Stimulated activated naive CD8-positive, alpha-beta T cell treated with anti-CD3 and anti-CD28 coated beads, Interleukin-15, Interleukin-2, amounts not matched to agents 100 U/mL and 50 U/mL, for 24 hours (primary cell): Measurements from ENCODE around the gene SCO1.

ENCODE experiments used
- ATAC-seq: fragments of 150-1000 bp; cut with Tn5 transposase; one replicate; pipeline ENCODE4 v1.10.0; 2021
- DNase-seq: peaks from one replicate; pipeline ENCODE4 v3.0.0; 2021

The SCO1 gene

GRCh38 chr17:10653987-10654386 lies 43.3 kb downstream of the SCO1 start:
- ATAC-seq (no peak), DNase-seq (no peak)

- DNase-seq (peak; percentile 12), ATAC-seq (peak; percentile 67)
These were observed 44.2 kb downstream of the SCO1 start for GRCh38 chr17:10652984-10653659.

GRCh38 chr17:10651927-10652326 lies 45.4 kb downstream of the SCO1 start:
- DNase-seq (no peak), ATAC-seq (no peak)

- DNase-seq, result no peak
- no peak for ATAC-seq
These were observed 47.7 kb downstream of the SCO1 start for GRCh38 chr17:10649602-10650001.

GRCh38 chr17:10648956-10649355 lies 48.4 kb downstream of the SCO1 start:
- DNase-seq (no peak), ATAC-seq (no peak)

- ATAC-seq (no peak), DNase-seq (no peak)
These were observed 49.0 kb downstream of the SCO1 start for GRCh38 chr17:10648381-10648780.

GRCh38 chr17:10646392-10646990 lies 50.8 kb downstream of the SCO1 start:
- DNase-seq, result peak; percentile 82
- peak; percentile 63 for ATAC-seq

GRCh38 chr17:10640475-10640874 lies 56.9 kb downstream of the SCO1 start:
- no peak for ATAC-seq
- no peak for DNase-seq

GRCh38 chr17:10638151-10638550 lies 59.2 kb downstream of the SCO1 start:
- DNase-seq (no peak), ATAC-seq (no peak)

- no peak for DNase-seq
- no peak for ATAC-seq
These were observed 62.0 kb downstream of the SCO1 start for GRCh38 chr17:10635290-10635689.

GRCh38 chr17:10633738-10634379 lies 63.5 kb downstream of the SCO1 start:
- DNase-seq, result no peak
- ATAC-seq, result no peak

- ATAC-seq (no peak), DNase-seq (no peak)
These were observed 65.6 kb downstream of the SCO1 start for GRCh38 chr17:10631701-10632100.

GRCh38 chr17:10631048-10631700 lies 66.2 kb downstream of the SCO1 start:
- peak; percentile 53 for DNase-seq
- no peak for ATAC-seq

GRCh38 chr17:10629706-10630105 lies 67.6 kb downstream of the SCO1 start:
- DNase-seq, result no peak
- ATAC-seq, result no peak

GRCh38 chr17:10628756-10629155 lies 68.6 kb downstream of the SCO1 start:
- peak; percentile 29 for DNase-seq

GRCh38 chr17:10626390-10626789 lies 70.9 kb downstream of the SCO1 start:
- ATAC-seq, result no peak
- DNase-seq, result no peak

More at GRCh38 chr17:10628756-10629155, 68.6 kb downstream of the SCO1 start:
- ATAC-seq, result no peak

- ATAC-seq (no peak), DNase-seq (no peak)
These were observed 72.4 kb downstream of the SCO1 start for GRCh38 chr17:10624969-10625368.

- no peak for ATAC-seq
- no peak for DNase-seq
These were observed 73.5 kb downstream of the SCO1 start for GRCh38 chr17:10623737-10624338.

GRCh38 chr17:10622617-10623485 lies 74.5 kb downstream of the SCO1 start:
- DNase-seq (no peak), ATAC-seq (no peak)
